Stimulated activated CD4-positive, alpha-beta T cell treated with anti-CD3 and anti-CD28 coated beads, Interleukin-12 subunit alpha, Interleukin-12 subunit beta, amount 100 ng/mL, for 24 hours (primary cell): ENCODE data around the gene B4GALT4.
"Not testable (repeated sequence)": the region's sequence is repeated elsewhere in the genome, so short reads cannot be mapped to it uniquely, and the experiment has no call there.

Experiments
- DNase-seq, 2 experiments: peaks; one replicate each; pipeline ENCODE4 v3.0.0-alpha.2; 2020; ENCODE audit warnings: low read depth in 2 of 2

The B4GALT4 gene, protein sequence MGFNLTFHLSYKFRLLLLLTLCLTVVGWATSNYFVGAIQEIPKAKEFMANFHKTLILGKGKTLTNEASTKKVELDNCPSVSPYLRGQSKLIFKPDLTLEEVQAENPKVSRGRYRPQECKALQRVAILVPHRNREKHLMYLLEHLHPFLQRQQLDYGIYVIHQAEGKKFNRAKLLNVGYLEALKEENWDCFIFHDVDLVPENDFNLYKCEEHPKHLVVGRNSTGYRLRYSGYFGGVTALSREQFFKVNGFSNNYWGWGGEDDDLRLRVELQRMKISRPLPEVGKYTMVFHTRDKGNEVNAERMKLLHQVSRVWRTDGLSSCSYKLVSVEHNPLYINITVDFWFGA

DNA sequence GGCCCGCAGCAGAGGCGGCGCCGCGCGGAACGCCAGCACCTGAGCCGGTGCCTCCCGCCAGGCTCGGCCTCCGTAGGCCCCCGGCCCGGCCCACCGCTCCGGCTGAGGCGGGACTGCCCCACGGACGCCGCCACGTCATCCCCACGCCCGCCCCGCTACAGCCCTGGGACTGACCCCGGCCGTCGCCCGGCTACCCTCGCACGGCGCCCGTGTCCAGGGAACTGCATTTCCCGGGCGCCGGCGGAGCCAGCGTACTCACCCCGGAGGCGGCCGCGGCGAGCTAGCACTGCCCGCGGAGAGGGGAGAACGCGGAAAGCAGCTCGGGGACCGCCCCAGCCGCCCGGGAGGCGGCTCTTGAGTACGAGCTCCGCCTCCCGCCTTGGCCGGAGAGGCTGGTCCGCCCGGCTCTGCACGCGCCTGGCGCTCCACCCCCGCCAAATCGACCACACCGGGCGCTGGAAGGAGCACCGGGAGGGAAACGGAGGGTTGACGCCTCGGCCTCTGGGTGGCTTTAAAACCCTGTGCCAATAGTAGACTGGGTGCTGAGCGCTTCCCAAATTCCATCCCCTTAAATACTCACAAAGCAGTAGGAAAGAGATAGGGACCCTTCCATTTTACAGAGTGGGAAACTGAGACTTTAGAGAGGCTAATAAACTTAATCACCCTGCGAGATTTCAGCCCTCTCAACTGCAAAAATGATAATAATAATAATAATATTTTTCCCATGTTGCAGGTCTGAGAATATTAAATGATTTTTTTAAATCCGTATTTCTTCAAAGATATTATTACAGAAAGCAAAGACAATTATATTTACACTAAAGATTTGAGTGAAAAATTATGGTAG lies at the start of gene B4GALT4:
Gene B4GALT4, minus strand, starts transcription at position 288 of the 844 bp plus-strand sequence. CDS start 10,779 bp downstream, outside the sequence.
- peak; percentile 43 to 64 for DNase-seq

DNA sequence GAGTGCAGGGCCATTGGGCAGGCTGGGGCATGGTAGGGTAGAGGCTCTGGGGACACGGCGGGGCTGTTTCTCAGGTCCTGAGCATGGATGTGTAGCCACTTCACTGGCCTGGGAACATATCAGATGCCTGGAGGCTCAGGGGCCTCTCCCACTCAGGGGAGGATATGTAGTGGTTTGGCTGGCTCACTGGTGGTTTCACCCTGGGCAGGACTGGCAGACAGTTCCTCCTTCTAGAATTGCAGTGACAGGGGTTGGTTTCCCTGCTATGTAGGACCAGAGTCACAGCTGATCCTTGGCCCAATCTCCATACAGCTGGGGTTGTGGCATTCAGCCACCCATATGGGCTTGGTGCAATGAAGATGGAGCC lies 48.7 kb upstream of the B4GALT4 start:
- no peak for DNase-seq

DNA sequence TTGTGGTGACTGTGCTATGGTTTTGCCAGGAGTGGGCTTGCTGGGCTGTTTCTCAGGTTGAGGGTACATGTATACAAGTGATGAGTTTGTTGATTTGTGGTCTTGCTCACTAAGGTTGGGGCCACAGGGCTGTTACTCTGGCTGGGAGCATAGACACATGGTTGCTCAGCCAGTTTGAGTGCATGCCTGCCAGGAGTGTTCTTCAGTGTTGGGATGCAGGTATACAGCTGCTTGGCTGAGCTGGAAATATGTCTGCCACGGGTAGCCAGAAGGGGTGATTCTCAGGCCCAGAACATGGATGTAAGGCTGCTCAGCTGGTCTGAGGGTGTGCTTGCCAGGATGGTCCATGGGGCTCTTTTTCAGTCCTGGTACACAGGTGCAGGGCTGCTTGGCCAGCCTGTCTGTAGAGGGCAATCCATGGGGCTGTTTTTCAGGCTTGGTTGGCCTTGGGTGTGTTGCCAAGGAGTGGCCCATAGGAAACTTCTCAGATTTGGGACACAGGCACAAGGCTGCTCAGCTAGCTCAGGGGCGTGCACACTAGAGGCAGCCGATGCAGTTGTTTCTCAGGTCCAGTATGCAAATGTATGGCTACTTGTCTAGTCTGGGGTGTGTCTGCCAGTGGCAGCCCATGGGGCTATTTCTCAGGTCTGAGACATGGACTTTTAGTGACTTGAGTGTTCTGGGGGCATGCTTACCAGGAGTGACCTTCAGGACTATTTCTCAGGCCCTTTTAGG lies 48.2 kb upstream of the B4GALT4 start:
- DNase-seq: no peak

DNA sequence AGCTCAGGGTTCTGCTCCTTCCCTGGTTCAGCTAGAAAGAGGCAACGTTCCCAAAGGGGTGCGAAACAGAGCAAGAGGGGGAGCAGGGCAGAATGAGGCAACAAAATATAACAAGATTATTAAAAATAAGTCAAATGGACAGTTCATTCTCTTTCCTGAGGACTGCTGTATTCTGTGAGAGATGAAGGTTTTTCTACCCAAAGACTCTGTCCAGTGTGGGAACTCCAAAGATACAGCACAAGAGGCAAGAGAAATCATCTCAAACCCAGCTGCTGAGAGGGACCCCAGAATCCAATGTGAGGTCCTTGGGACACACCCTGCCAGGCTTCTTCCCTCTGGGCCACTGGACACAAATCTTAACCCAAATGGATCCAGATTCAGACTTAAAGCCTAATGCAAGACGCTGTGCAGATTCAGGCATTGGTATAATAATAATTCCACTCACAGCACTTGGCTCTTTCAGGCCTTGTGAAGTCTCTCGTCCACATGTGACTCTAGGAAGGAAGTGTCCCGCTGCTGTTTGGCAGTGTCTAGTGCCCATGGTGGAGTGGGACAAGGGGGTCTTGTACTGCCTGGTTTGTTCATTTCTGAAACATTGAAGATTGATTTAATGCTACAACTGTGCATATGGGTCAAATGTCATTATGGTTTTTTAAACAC lies 39.0 kb upstream of the B4GALT4 start:
- DNase-seq: no peak

DNA sequence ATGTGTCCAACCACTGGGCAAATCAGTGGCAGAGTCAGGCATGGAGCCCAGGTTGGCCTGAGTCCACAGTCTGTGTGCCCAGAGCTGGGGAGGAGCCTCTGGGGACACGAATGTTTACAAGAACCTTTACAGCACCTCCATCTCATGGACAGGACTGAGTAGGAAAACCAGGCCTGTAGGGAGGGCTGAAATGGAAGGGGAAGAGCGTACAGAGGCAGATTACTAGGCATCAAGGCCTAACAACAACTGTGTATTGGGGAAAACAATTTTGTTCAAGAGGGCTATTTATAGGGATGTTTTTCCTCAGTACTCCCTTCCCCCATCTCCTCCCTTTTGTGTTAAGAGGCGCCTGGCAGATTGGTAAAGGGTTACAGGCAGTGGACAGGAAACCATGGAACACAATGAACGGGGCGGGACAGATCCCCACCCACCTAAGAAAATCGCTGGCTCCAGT lies 38.5 kb upstream of the B4GALT4 start:
- DNase-seq: no peak

DNA sequence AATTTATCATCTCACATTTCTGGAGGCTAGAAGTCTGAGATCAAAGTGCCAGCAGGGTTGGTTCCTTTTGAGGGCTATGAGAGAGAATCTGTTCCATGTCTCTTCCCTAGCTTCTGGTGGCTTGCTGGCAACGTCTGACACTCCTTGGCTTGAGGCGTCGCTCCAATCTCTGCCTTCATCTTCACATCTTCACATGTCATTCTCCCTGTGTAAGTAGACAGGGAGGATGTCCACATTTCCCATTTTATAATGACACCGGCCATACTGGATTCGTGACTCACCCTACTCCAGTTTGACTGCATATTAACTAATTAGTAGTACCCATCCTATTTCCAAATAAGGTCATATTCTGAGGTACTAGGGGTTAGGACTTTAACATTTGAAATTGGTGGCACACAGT lies 36.0 kb upstream of the B4GALT4 start:
- DNase-seq: no peak

DNA sequence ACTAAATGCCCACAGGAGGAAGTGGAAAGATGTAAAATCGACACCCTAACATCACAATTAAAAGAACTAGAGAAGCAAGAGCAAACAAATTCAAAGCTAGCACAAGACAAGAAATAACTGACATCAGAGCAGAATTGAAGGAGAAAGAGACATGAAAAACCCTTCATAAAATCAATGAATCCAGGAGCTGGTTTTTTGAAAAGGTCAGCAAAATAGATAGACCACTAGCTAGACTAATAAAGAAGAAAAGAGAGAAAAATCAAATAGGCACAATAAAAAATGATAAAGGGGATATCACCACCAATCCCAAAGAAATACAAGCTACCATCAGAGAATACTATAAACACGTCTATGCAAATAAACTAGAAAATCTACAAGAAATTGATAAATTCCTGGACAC lies 29.5 kb upstream of the B4GALT4 start:
- not testable (repeated sequence) for DNase-seq

DNA sequence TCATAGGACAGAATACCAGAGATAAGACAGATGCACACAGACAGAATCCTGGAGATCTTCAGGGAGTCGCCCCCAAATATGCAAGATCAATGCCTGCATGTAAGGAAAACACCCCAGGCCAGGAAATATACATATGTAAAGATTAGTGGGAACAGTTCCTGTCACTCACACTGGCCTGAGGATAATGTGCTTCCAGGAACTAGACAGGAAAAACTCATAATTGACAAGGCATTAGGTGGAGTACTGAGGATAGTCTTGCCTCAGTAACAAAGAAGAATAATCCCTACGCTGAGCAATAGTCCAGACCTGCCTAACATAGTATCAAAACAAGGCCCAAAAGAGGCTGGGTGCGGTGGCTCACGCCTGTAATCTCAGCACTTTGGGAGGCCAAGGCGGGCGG lies 20.4 kb upstream of the B4GALT4 start:
- DNase-seq: no peak

DNA sequence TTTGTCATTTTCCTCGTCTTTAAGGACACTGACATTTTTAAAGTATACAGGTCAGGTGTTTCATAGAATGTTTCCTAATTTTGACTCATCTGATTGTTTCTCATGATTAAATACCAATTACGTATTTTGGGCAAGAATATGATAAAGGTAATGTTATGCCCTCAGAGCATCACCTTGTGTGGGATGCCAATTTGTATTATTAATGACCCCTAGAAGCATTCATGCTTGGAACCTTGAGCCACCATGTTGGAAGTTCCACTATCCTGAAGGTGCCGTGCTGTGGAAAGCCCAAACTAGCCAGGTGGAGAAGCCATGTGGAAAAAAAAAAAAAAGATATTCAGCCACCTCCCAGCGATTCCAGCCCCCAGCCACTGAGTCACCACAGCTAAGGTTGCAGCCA lies 19.1 kb upstream of the B4GALT4 start:
- DNase-seq: no peak

DNA sequence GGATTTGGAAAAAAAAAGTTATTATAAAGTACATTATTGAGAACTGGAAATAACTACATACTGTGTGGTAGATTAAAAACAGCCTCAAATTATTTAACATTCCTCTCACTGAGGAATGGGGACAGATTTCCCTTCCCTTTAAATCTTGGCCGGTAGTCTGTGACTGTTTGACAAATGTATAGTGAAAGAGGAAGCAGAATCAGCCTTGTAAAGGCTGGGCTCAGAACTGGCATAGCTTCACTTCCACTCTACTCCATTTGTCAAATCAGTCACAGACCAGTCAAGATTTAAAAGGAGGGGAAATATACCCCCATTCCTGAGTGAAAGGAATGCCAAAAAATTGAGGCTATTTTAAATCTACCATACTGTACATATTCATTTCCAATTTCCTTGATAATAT lies 18.2 kb upstream of the B4GALT4 start:
- DNase-seq: no peak

DNA sequence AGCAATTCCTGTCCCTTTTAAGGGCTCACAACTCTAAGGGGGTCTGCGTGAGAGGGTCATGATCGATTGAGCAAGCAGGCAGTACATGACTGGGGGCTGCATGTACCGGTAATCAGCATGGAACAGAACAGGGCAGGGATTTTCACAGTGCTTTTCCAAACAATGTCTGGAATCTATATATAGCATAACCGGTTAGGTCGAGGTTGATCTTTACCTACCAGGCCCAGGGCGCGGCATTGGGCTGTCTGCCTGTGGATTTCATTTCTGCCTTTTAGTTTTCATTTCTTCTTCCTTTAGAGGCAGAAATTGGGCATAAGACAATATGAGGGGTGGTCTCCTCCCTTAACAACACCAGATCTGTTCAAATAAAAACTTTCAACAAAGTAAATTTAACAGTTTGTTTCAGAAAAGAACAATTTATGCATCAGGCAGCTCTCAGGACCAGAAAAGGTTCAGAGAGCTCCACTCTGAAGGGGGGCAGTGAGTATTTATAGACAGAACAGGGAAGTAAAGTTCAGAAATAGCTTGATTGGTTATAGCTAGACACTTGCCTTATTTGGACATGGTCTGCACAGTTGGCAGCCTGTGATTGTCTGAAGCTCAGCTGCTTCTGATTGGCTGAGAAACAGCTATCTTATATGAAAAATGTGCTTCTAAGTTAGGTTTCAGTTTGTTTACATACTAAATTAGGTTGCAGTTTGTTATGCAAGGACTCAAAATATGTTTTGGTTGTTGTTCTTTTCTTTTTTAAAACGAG lies 17.2 kb upstream of the B4GALT4 start:
- DNase-seq: no peak

DNA sequence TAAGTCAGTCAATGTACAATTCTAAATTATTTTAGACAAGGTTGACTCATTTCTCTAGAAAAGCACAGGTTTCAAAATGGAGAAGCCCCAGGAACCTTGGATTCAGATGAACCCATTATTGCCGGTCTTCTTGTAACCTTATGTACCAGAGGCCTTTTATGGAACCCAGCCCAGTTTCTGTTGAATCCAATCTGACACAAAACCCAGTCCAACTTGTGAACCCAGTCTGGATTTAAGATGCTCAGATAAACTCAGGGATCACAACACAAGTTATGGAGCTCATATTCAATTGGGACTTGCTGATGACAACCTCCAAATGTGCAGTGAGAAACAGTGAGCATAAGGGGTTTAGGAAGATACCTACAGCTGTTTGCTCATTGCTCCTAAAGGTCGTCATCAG lies 16.4 kb upstream of the B4GALT4 start:
- no peak for DNase-seq

DNA sequence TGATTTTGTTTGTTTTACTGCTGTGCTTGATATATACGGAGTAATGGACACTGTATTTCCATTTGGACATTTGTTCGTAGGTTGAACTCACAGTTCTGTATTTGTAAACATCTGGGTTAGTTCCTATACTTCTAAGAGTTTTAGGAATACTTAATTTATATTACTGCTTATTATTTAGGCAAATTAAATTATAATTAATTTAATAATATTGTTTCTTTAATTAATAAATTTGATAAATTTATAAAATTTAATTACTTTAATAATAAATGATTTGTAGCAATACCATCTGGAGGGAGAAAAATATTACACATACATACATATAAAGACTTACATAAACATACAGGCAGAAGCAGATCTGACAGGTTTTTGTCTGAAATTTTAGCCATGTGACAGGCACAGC lies 14.5 kb upstream of the B4GALT4 start:
- no peak for DNase-seq

DNA sequence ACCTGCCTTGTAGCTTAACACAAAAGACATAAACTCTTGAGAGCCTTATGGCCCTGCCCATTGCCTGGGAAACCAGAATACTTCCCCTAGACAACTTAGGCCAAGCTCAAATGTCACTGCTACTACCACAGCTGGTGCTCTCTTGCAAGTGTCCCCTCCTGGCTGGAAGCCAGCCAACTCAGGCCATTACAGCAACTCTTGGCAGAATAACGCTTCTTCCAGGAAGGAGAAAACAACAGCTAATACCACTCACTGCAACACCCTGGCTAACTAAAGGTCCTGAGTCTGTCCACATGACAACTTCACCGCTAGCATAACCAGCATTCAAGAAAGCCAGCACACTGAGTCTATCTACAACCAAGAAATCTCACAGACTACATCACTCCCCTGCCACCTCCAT lies 5.1 kb upstream of the B4GALT4 start:
- no peak for DNase-seq

DNA sequence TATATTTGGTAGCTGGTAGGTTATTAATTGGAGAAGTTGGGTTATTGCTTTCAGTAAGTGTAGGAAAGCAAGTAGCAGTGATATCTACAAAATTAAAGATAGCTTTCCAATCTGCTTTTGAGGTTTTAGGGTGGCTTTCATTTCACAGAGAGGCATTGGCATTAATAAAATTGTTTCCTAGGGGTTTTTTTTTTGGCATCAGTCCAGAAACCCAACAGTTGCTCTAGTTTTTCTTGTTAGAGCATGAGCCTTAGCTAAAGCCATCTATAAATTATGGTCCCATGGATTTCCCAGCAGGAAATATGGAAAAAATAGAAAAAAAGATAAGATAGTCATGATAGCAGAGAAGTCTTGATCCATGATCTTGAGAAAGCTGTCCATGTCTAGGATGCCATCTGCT lies 3.0 kb upstream of the B4GALT4 start:
- no peak for DNase-seq

DNA sequence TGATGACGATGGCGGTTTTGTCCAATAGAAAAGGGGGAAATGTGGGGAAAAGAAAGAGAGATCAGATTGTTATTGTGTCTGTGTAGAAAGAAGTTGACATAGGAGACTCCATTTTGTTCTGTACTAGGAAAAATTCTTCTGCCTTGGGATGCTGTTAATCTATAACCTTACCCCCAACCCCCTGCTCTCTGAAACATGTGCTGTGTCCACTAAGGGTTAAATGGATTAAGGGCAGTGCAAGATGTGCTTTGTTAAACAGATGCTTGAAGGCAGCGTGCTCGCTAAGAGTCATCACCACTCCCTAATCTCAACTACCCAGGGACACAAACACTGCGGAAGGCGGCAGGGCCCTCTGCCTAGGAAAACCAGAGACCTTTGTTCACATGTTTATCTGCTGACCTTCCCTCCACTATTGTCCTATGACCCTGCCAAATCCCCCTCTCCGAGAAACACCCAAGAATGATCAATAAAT lies 2.4 kb upstream of the B4GALT4 start:
- DNase-seq: not testable (repeated sequence)

DNA sequence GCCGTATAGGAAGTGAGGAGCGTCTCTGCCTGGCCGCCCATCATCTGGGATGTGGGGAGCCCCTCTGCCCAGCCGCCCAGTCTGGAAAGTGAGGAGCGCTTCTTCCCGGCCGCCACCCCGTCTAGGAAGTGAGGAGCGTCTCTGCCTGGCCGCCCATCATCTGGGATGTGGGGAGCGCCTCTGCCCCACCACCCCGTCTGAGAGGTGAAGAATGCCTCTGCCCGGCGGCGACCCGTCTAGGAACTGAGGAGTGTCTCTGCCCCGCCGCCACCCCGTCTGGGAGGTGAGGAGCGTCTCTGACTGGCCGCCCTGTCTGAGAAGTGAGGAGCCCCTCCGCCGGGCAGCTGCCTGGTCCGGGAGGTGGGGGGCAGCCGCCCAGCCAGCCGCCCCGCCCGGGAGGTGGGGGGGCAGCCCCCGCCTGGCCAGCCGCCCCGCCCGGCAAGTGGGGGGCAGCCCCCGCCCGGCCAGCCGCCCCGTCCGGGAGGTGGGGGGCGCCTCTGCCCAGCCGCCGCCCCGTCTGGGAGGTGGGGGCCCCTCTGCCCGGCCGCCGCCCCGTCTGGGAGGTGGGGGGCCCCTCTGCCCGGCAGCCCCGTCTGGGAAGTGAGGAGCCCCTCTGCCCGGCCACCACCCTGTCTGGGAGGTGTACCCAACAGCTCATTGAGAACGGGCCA lies 1.8 kb upstream of the B4GALT4 start:
- not testable (repeated sequence) for DNase-seq

DNA sequence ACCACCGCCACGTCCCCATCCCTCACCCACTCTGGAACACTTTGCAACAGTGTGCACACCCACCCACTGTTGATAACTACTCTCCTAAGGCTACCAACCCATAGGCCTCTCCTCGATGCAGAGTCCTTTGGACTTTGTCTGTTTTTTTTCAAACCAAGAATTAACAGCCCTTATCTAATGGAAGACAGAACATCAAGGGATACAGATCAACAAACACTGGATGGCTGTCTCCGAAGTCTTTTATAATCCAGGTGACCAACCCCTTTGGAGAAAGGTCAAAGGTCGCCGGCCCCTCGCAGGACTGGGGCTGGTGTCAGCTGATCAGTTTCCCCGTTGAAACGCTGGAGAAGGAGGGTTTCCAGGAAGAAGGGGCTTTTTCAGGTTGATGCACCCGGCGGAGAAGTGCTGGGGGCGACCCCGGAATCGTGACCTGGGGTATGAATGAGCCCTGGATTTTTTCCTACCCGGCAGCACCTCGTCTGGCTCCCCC lies 532 bp downstream of the B4GALT4 start:
- DNase-seq: no peak

DNA sequence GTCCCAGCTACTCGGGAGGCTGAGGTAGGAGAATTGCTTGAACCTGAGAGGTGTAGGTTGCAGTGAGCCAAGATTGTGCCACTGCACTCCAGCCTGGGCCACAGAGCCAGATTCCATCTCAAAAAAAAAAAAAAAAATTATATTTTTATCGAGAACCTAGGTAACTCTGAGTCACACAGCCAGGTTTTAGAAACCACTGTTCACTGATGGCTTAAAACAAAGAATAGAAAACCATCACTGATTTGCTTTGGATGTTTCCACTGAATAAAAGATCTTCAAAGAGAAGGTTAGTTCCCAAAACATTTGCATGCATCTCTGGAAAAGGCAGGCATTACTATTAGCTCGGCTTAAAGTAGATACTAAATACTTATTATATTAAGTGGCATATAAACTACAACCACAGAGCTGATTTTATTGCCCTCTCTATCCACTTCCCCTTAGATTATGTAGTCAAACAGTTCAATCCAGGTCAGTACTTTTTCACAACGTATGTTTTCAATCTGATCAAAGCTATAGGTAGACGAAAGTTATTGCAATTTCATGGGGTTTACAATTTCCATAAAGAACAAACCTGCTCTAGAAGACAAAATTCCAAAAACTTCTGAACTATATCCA lies 1.4 kb downstream of the B4GALT4 start:
- no peak for DNase-seq

DNA sequence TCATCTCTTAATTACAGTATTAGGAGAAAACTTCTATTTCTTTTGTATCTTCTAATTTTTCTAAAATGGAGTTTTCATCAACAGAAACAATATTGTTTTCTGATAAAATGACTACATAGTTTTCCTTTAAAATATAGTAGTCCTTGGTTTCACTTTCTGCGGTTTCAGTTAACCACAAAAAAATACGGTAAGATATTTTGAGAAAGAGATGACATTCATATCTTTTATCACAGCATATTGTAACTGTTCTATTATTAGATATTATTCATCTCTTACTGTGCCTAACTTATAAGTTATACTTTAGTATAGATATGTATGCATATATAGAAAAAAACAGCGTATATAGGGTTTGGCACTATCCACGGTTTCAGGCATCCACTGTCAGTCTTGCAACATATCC lies 2.3 kb downstream of the B4GALT4 start:
- no peak for DNase-seq
